HepG2 (cell line): ENCODE results near the gene EFCAB14. TPM values are rescaled to one million over a fixed set of nuclear protein-coding genes. Genes with fewer than 3 reads are reported as not detected.
"Not testable (repeated sequence)": the region's sequence is repeated elsewhere in the genome, so short reads cannot be mapped to it uniquely, and the experiment has no call there.

Source experiments
- ATAC-seq: fragments of 200-7000 bp; cut with Tn5 transposase; 3 replicates; pipeline ENCODE4 v1.9.1; 2020; ENCODE audit warnings: mild to moderate bottlenecking, moderate library complexity
- BruUV-seq: library from RNA; stranded (reverse); fragments of 400-500 nt; replicated peaks from 2 replicates; lab custom pipeline; 2021; lab: Mats Ljungman, UMichigan
- CTCF ChIA-PET: fragments of 300-600 bp; formaldehyde crosslinking; extraction: SDS; loops from one replicate; lab custom pipeline; 2021; ENCODE audit warnings: low total read pairs, inconsistent platforms, low intra/inter-chr PET ratio; lab: Yijun Ruan, JAX
- POLR2A ChIA-PET: fragments of 350-600 bp; sonication (Branson Sonifier 250); formaldehyde crosslinking; loops from one replicate; lab custom pipeline; 2020; ENCODE audit warnings: antibody characterized with exemption, inconsistent platforms; lab: Yijun Ruan, JAX
- DNase-seq: peaks from one replicate; pipeline ENCODE4 v3.0.0-alpha.2; 2015; ENCODE audit warnings: low spot score
- FAIRE-seq: peaks from 3 replicates; lab custom pipeline; 2011; peaks lifted over from hg19 to GRCh38; lab: Jason Lieb, UNC
- H2AFZ ChIP-seq: one replicate; pipeline ENCODE4 v1.6.1; 2011; ENCODE audit warnings: low read length, inconsistent platforms
- H3K27ac ChIP-seq: fragments of 300-600 bp; 3 replicates; pipeline ENCODE4 v1.8.0; 2011; ENCODE audit warnings: mixed run types, mild to moderate bottlenecking, mixed read lengths, low read length, inconsistent platforms; ENCODE audit not compliant: insufficient read depth; ENCODE audit errors: extremely low read length
- H3K27me3 ChIP-seq, 2 experiments: fragments of 200-600 bp in 1 of 2; 2 replicates in 1 of 2; 3 replicates in 1 of 2; pipeline versions ENCODE4 v1.6.0 to v1.8.0; 2011; ENCODE audit warnings: low read length in 2 of 2, mild to moderate bottlenecking in 2 of 2, moderate library complexity in 2 of 2, inconsistent platforms in 1 of 2; ENCODE audit not compliant: insufficient read depth in 2 of 2, control insufficient read depth in 1 of 2
- H3K36me3 ChIP-seq, 2 experiments: fragments of 200-600 bp in 1 of 2; replicated peaks in 1 of 2; 2 replicates in 1 of 2; 3 replicates in 1 of 2; pipeline versions ENCODE4 v1.5.1 to v1.8.0; 2011; ENCODE audit warnings: low read length in 2 of 2, inconsistent platforms in 1 of 2; ENCODE audit not compliant: insufficient read depth in 2 of 2, control insufficient read depth in 1 of 2
- H3K4me1 ChIP-seq: 2 replicates; pipeline ENCODE4 v1.5.1; 2012; ENCODE audit warnings: low read length, inconsistent platforms; ENCODE audit not compliant: insufficient read depth
- H3K4me2 ChIP-seq: 2 replicates; pipeline ENCODE4 v1.6.0; 2011; ENCODE audit warnings: low read depth, low read length, inconsistent platforms
- H3K4me3 ChIP-seq, 3 experiments: fragments of 200-600 bp in 1 of 3; sonication (generic), shearing (Covaris generic) in 1 of 3; replicated peaks in 1 of 3; 2 replicates each; pipeline ENCODE4 v1.5.1; 2011 to 2016; ENCODE audit warnings: low read length in 3 of 3, inconsistent platforms in 2 of 3, low read depth in 2 of 3, mild to moderate bottlenecking in 2 of 3, control low read depth in 1 of 3, mixed read lengths in 1 of 3; ENCODE audit not compliant: insufficient read depth in 1 of 3
- H3K79me2 ChIP-seq: one replicate; pipeline ENCODE4 v1.6.1; 2011; ENCODE audit warnings: low read length, inconsistent platforms; ENCODE audit not compliant: insufficient read depth
- H3K9ac ChIP-seq: 2 replicates; pipeline ENCODE4 v1.6.0; 2011; ENCODE audit warnings: mild to moderate bottlenecking, low read depth, low read length, inconsistent platforms; ENCODE audit not compliant: insufficient read depth
- H3K9me3 ChIP-seq: 2 replicates; pipeline ENCODE4 v1.5.1; 2012; ENCODE audit warnings: mild to moderate bottlenecking, low read length
- H4K20me1 ChIP-seq: 2 replicates; pipeline ENCODE4 v1.6.0; 2011; ENCODE audit warnings: inconsistent platforms, mild to moderate bottlenecking, low read length, moderate library complexity; ENCODE audit not compliant: insufficient read depth
- ATM ChIP-seq: fragments of 450-650 bp; IDR thresholded peaks from 2 replicates; pipeline ENCODE4 v1.7.1; 2017; ENCODE audit warnings: mild to moderate bottlenecking, borderline replicate concordance
- JUND ChIP-seq: sonication (generic); formaldehyde crosslinking; IDR thresholded peaks from 2 replicates; pipeline ENCODE4 v1.8.0; 2022; ENCODE audit warnings: mild to moderate bottlenecking, missing genetic modification reagents
- WGBS: methylation state at CpG from one replicate; pipeline ENCODE4 v1.1.6; 2017; ENCODE audit warnings: low lambda C conversion rate; 5-methylcytosine and 5-hydroxymethylcytosine counted together
- in situ Hi-C: cut with HindIII; loops from 2 replicates; pipeline ENCODE4 v1.10.0; 2017; ENCODE audit warnings: low pct_unique_long_range_greater_than_20kb; ENCODE audit not compliant: extremely low pct_ligation_motif_present
- intact Hi-C: fragments of 100-400 bp; cut with micrococcal nuclease; formaldehyde crosslinking; loops from one replicate; pipeline ENCODE4 v1.10.0; 2022; ENCODE audit not compliant: unreplicated experiment
- polyA plus RNA-seq, 8 experiments: library from polyadenylated mRNA; depleted of rRNA in 3 of 8; stranded (reverse) in 7 of 8; unstranded in 1 of 8; fragments of >200 nt; fragmentation: Illumina TruSeq in 4 of 8; extraction: Trizol in 4 of 8; gene quantifications; 2 replicates each; pipeline versions ENCODE4 v1.2.1 to v1.2.3, GENCODE V29; 2011 to 2016; ENCODE audit warnings: low read depth in 4 of 8, missing spikeins in 1 of 8, mixed read lengths in 1 of 8; ENCODE audit not compliant: insufficient read depth in 1 of 8
- total RNA-seq, 5 experiments: library from RNA; depleted of rRNA; stranded (reverse); fragments of >200 nt; fragmentation: Illumina TruSeq; extraction: Trizol; gene quantifications; 2 replicates each; pipeline ENCODE4 v1.2.3, GENCODE V29; 2016; ENCODE audit warnings: low read depth in 1 of 5
- TF ChIP-seq, protein P1 (sequence below), 2 experiments: sonication (generic) in 1 of 2; formaldehyde crosslinking in 1 of 2; IDR thresholded peaks; 2 replicates each; pipeline versions ENCODE4 v1.4.0 to v1.6.1; 2016 to 2020; ENCODE audit warnings: borderline replicate concordance in 1 of 2, low read depth in 1 of 2, mild to moderate bottlenecking in 1 of 2, missing genetic modification reagents in 1 of 2

Gene EFCAB14
- total and polyA plus RNA-seq, 2 of the 13 experiments (the other 11 are each of a cell fraction or from before 2014, with no cell fraction given): 13.4 to 17.9 TPM

GRCh38 chr1:46660116-46660515 lies 58.8 kb downstream of the EFCAB14 start:
- peaks cover 6 to 37% of the 10 kb centered on the region in 2 experiments for H3K36me3 ChIP-seq
- H2AFZ ChIP-seq, H4K20me1 ChIP-seq, H3K4me1 ChIP-seq, H3K27me3 ChIP-seq, H3K4me3 ChIP-seq, H3K4me2 ChIP-seq, POLR2A ChIA-PET, H3K9me3 ChIP-seq, BruUV-seq, ATAC-seq, DNase-seq, in situ Hi-C loops, H3K79me2 ChIP-seq, FAIRE-seq, H3K27ac ChIP-seq, CTCF ChIA-PET, H3K9ac ChIP-seq: not testable (repeated sequence)
- WGBS: 93% methylated on average over 5 of the region's 5 CpGs
- intact Hi-C loops: loop anchor here (10.0 kb wide), 1 partner anchor 45 kb away; the partner anchor contains the start of gene MOB3C

- H3K9ac ChIP-seq: no peak overlapping the region
- ChIA-PET POLR2A (no interaction called here), CTCF (no interaction called here)
These were observed 59.5 kb downstream of the EFCAB14 start for GRCh38 chr1:46659307-46659870.

More at GRCh38 chr1:46659307-46659870, 59.5 kb downstream of the EFCAB14 start:
- Histone ChIP-seq H3K4me2 (no peak overlapping the region), H3K4me3 (no peak overlapping the region), H2AFZ (no peak overlapping the region), H3K4me1 (no peaks in the 10 kb centered on the region), H3K27ac (no peak overlapping the region), H3K36me3 (peaks cover 4 to 29% of the 10 kb centered on the region in 2 experiments; a peak in 4 of 5 replicates), H3K9me3 (no peaks in the 10 kb centered on the region), H4K20me1 (no peaks in the 10 kb centered on the region), H3K27me3 (no peaks in the 10 kb centered on the region), H3K79me2 (no peaks in the 10 kb centered on the region)
- BruUV-seq: no TSS peak
- FAIRE-seq: no peak
- in situ Hi-C loops (no loop called here), intact Hi-C loops (no loop called here)
- no peak for DNase-seq
- no peak for TF ChIP-seq ATM
- TF ChIP-seq JUND (CRISPR knock-in tag): no peak
- TF ChIP-seq, protein P1, sequence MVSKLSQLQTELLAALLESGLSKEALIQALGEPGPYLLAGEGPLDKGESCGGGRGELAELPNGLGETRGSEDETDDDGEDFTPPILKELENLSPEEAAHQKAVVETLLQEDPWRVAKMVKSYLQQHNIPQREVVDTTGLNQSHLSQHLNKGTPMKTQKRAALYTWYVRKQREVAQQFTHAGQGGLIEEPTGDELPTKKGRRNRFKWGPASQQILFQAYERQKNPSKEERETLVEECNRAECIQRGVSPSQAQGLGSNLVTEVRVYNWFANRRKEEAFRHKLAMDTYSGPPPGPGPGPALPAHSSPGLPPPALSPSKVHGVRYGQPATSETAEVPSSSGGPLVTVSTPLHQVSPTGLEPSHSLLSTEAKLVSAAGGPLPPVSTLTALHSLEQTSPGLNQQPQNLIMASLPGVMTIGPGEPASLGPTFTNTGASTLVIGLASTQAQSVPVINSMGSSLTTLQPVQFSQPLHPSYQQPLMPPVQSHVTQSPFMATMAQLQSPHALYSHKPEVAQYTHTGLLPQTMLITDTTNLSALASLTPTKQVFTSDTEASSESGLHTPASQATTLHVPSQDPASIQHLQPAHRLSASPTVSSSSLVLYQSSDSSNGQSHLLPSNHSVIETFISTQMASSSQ (IDR thresholded peaks at IDR 0.05; ENCODE audit: low read depth): no peak
- TF ChIP-seq, protein P1 (CRISPR knock-in tag; IDR thresholded peaks at IDR 0.05; ENCODE audit: borderline replicate concordance): no peak
- WGBS: 94% methylated on average over 2 of the region's 2 CpGs
- no peak for ATAC-seq
